HTR-8/SVneo (cell line): Measurements from ENCODE around the gene NDUFAF5.

Experiments used
- DNase-seq: peaks from one replicate; pipeline ENCODE4 v3.0.0; 2011; ENCODE audit warnings: low spot score, mixed read lengths; ENCODE audit not compliant: insufficient read length
- FAIRE-seq: peaks from 2 replicates; lab custom pipeline; 2011; peaks lifted over from hg19 to GRCh38; lab: Jason Lieb, UNC

Gene NDUFAF5

GRCh38 chr20:13819885-13820645, 35.2 kb downstream of the NDUFAF5 start:
- no peak for FAIRE-seq
- peak; percentile 40 for DNase-seq

- FAIRE-seq (no peak), DNase-seq (no peak)
These were observed 37.0 kb downstream of the NDUFAF5 start for GRCh38 chr20:13821876-13822275.

DNA sequence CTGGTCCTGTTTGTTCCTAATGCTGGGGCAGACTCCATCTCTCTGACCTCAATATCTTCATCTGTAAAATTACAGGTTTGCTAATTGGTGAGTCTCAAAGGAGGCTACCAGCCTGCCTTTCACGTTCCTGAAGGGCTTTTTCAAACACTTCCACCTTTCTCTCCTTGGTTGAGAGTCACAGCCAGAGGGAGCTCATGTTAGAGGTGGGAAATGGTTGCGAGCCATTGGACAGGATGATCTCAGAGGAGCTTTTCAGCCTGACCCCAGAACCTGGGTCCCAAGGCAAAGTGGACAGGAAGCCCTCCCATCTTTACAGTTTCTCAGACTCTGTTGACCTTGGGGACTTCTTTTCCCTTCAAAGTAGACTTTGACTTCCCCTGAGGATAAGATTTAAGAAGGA, 37.6 kb downstream of the NDUFAF5 start:
- DNase-seq (no peak), FAIRE-seq (no peak)

DNA sequence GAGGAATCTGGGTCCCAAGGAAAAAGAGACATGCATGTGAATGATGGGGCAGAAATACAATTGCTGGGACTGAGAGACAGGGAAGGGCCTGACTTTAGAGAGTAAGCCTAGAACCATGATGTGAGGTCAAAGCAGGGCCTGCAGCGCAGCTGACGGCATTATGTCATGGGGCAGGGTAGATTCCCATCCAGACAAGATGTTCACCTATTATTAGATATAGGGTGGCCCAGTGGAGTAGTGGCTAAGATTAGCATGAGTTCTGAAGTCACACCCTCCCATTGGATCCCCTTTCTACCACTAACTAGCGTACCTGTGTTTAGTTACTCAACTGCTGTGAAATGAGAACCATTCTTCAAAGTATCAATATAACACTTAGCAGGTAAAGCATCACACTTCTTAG, 39.6 kb downstream of the NDUFAF5 start:
- DNase-seq = no peak
- FAIRE-seq = no peak

DNA sequence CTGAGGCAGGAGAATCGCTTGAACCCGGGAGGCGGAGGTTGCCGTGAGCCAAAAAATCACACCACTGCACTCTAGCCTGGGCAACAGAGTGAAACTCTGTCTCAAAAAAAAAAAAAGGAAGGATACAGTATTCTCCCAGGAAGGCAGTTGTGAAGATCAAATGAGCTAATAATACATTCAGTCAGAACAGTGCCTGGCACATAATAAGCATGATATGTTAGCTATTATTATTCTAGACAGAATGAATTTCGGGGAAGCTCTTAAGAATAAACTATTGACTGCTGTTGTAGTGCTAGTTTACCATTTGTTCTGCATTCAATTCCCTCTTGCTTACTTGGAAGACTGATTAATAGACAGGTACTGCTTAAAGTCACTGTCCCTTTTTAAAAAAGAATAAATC, 40.6 kb downstream of the NDUFAF5 start:
- FAIRE-seq (no peak), DNase-seq (no peak)

DNA sequence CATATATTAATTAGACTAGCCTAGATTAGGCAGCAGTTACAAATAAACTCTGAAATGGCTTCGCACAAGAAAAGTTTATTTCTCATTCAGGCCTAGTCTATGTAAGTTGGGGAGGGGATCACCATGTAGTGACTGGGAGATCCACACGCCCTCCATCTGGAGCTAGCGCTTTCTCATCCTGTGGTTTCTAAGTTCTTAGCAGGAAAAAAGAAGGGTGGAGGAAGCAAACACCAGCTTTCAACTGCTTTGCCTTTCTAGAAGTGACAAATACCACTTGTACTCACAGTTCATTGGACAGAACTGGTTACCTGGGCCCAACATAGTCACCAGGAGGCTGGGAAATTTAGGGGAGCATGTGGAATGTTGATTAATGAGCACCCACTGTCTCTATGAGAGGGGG, 46.6 kb downstream of the NDUFAF5 start:
- DNase-seq = no peak
- no peak for FAIRE-seq

DNA sequence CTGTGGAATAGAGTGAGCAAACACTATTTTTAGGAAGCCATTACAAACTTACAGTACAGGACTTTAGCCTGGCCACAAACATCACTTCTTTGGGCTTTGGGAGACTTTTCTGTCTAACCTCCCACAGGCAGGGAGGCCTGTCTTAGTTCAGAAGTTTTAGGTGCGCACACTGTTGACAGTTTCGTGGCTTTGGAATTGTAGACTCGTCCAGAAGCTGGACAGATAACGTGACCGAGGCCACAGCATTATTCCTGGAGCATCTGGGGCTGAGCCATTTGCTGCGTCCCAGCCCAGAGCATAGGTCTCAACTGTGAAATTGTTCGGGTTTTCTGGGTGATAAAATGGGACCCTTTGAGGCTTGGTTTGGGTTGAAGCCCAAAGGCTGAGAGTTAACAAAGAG, 53.8 kb downstream of the NDUFAF5 start:
- DNase-seq = no peak
- no peak for FAIRE-seq

- FAIRE-seq (no peak), DNase-seq (peak; percentile 12)
These were observed 54.7 kb downstream of the NDUFAF5 start for GRCh38 chr20:13839421-13840092.

- FAIRE-seq (no peak), DNase-seq (no peak)
These were observed 55.3 kb downstream of the NDUFAF5 start for GRCh38 chr20:13840093-13840465.

- FAIRE-seq = no peak
- no peak for DNase-seq
These were observed 56.4 kb downstream of the NDUFAF5 start for GRCh38 chr20:13841206-13841605.

- FAIRE-seq (no peak), DNase-seq (no peak)
These were observed 59.5 kb downstream of the NDUFAF5 start for GRCh38 chr20:13844296-13844695.

DNA sequence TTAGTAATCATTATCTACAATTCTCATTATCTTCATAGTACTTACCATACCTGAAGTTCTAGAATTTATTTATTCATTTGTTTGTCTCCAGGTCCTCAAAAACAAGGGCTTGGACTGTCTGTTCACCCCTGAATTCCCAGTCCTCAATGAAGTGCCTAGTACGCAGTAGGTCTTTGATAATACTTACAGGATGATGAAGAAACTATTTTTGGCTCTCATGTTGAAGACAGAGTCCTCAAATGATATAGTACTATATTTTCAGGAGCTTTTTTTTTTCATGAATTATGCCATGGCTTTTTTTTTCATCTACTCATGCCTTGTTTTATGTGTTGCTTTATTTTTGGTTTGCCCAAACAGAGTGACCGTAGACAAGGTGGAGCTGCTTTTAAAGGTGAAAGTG, 66.5 kb downstream of the NDUFAF5 start:
- FAIRE-seq = no peak
- no peak for DNase-seq

GRCh38 chr20:13852306-13852705, 67.5 kb downstream of the NDUFAF5 start:
- no peak for FAIRE-seq
- DNase-seq = no peak

GRCh38 chr20:13855613-13856012, 70.8 kb downstream of the NDUFAF5 start:
- no peak for DNase-seq
- FAIRE-seq = no peak

GRCh38 chr20:13856354-13856753, 71.5 kb downstream of the NDUFAF5 start:
- no peak for FAIRE-seq
- DNase-seq = no peak

GRCh38 chr20:13857304-13857703, 72.5 kb downstream of the NDUFAF5 start:
- FAIRE-seq (no peak), DNase-seq (no peak)

DNA sequence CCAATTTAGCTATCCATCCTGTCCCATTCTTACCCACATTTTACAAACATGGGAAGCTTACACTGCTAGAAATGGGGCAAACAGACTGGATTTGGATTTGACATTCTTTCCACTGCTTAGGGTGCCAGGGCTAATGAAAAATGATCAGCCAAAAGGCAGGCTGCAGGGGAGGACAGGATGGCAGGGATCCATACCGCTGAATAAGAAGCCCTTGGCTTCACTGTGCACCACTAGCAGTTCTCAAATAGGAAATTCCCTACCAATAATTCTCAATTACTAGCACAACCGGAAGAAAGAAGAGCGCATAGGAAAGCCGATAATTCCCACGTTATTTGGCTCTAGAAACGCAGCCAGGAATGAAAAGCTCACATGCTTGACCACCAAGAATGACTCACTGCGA, 73.1 kb downstream of the NDUFAF5 start:
- FAIRE-seq = no peak
- DNase-seq = no peak

GRCh38 chr20:13858439-13858838, 73.6 kb downstream of the NDUFAF5 start:
- FAIRE-seq = no peak
- no peak for DNase-seq

DNA sequence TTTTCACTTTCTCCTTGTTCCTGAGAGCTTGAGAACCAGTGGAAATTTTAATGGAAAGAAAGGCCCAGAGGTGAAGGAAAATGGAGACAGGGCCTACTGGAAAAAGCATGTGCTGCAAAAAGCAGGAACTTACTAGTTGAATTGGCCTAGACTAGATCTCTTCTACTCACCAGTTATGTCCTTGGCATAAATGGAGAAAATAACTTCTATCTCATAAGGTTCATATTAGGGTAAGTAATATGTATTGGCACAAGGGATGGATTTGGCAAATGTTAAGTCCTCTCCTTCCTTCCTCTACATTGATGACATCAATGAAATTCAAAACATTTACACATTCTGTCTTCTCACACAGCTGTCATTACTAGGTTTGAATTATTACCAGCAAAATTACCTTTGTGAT, 74.0 kb downstream of the NDUFAF5 start:
- DNase-seq (no peak), FAIRE-seq (no peak)

DNA sequence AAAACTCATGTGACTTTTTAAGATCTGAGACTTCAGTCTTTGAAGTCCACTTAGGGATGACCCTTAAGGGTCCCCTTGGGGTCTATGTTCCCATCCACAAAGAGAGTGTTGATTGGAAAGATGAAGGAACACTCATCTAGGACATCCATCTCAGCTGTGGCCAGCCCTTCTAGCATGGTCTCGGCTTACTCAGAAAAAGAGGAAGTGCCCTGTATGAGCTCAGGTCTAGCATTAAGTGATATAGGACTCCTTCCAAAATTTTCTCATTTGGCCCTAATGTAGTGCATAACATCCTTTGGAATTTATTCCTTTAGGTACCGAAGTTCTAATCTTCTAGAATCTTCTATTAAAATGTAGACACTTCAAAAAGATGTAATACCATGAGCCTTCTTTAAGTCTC, 77.4 kb downstream of the NDUFAF5 start:
- FAIRE-seq (no peak), DNase-seq (no peak)

GRCh38 chr20:13863244-13863643, 78.4 kb downstream of the NDUFAF5 start:
- FAIRE-seq (no peak), DNase-seq (no peak)

DNA sequence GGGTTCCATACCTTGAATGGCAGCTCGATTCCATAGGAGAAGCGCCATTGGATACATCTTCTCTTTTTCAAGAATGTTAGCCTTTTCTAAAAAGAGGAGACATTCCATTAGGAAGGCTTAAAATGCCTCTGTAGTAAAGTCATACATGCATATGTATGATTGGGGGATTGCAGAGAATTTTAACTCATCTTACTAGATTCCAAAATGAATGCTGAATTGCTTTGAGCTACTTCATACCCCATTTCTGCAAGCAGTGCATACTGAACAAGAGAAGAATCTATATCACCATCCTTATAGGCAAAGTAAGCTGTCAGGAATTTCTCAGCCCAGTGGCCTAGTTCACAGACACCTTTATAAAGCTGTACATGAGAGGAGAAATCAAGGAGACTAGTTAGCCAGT, 80.3 kb downstream of the NDUFAF5 start:
- FAIRE-seq (no peak), DNase-seq (no peak)
